Measurements from ENCODE around the gene ZNF770. TPM values are rescaled to one million over a fixed set of nuclear protein-coding genes. Genes with fewer than 3 reads are reported as not detected.

ZNF770 gene
- total and polyA plus RNA-seq, 2 donors from 2014 or later: 13.9 to 52.9 TPM

DNA sequence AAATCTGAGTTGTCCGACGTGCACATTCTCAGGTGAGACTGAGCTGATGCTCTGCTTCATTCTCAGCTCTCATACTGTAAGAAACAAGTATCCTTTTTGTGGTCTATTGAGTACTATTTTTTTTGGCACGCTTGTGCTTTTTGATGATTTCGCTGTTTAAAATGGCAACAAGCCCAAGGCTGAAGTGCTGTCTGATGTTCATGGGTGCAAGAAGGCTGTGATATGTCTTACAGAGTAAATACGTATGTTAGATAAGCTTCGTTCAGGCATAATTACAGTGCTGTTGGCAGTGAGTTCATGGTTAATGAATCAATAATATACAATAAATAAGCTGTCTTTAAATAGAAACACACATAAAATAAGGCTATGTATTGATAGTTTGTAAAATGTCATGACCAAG lies 45.7 kb downstream of the ZNF770 start:
- no peak for TF ChIP-seq CTCF (IDR thresholded peaks at IDR 0.05; ENCODE audit: borderline replicate concordance, extremely low read depth, insufficient read depth)
- no peak overlapping the region for H3K27ac ChIP-seq (ENCODE audit: low read depth in 2 of 2, low read length in 2 of 2)
- H3K27me3 ChIP-seq (ENCODE audit: control insufficient read depth, insufficient read depth, low read length): no peaks in the 10 kb centered on the region
- no peaks in the 10 kb centered on the region for H3K4me1 ChIP-seq (ENCODE audit: control insufficient read depth in 2 of 3, insufficient read depth in 2 of 3, low read depth in 1 of 3, low read length in 3 of 3)
- FAIRE-seq (no peak), DNase-seq (peak in 2 of 5 donors; percentile 21 to 50)
- intact Hi-C loops (cut with DNase I): no loop called here
- H3K9me3 ChIP-seq (ENCODE audit: control insufficient read depth in 2 of 3, insufficient read depth in 1 of 3, low read length in 3 of 3): no peaks in the 10 kb centered on the region
- no peak overlapping the region for H3K4me3 ChIP-seq (ENCODE audit: low read length in 3 of 3)
- no peak overlapping the region for H3K9ac ChIP-seq (ENCODE audit: low read length in 3 of 3)
- peaks cover 5 to 15% (median 11%) of the 10 kb centered on the region in 3 donors for H3K36me3 ChIP-seq (ENCODE audit: control insufficient read depth in 2 of 3, insufficient read depth in 3 of 3, low read length in 3 of 3)

- no peaks in the 10 kb centered on the region for H3K4me1 ChIP-seq (ENCODE audit: control insufficient read depth in 2 of 3, insufficient read depth in 2 of 3, low read depth in 1 of 3, low read length in 3 of 3)
- no peaks in the 10 kb centered on the region for H3K9me3 ChIP-seq (ENCODE audit: control insufficient read depth in 2 of 3, insufficient read depth in 1 of 3, low read length in 3 of 3)
- H3K36me3 ChIP-seq (ENCODE audit: control insufficient read depth in 2 of 3, insufficient read depth in 3 of 3, low read length in 3 of 3): peaks cover 5 to 15% (median 11%) of the 10 kb centered on the region in 3 donors
- H3K27ac ChIP-seq (ENCODE audit: low read depth in 2 of 2, low read length in 2 of 2): no peak overlapping the region
- TF ChIP-seq CTCF (IDR thresholded peaks at IDR 0.05; ENCODE audit: borderline replicate concordance, extremely low read depth, insufficient read depth): no peak
- no peaks in the 10 kb centered on the region for H3K27me3 ChIP-seq (ENCODE audit: control insufficient read depth, insufficient read depth, low read length)
- intact Hi-C loops (cut with DNase I): no loop called here
- H3K4me3 ChIP-seq (ENCODE audit: low read length in 3 of 3): no peak overlapping the region
- FAIRE-seq (no peak), DNase-seq (peak in 1 of 5 donors; percentile 13)
- no peak overlapping the region for H3K9ac ChIP-seq (ENCODE audit: low read length in 3 of 3)
Measured at GRCh38 chr15:34941831-34942230, 46.3 kb downstream of the ZNF770 start.

- peak; percentile 76 for FAIRE-seq
- H3K4me3 ChIP-seq (ENCODE audit: low read length in 3 of 3): no peak overlapping the region
- no peaks in the 10 kb centered on the region for H3K27me3 ChIP-seq (ENCODE audit: control insufficient read depth, insufficient read depth, low read length)
- intact Hi-C loops (cut with DNase I): no loop called here
- H3K36me3 ChIP-seq (ENCODE audit: control insufficient read depth in 2 of 3, insufficient read depth in 3 of 3, low read length in 3 of 3): peaks cover 5 to 15% (median 11%) of the 10 kb centered on the region in 3 donors
- H3K9me3 ChIP-seq (ENCODE audit: control insufficient read depth in 2 of 3, insufficient read depth in 1 of 3, low read length in 3 of 3): no peaks in the 10 kb centered on the region
- DNase-seq: no peak
- H3K9ac ChIP-seq (ENCODE audit: low read length in 3 of 3): no peak overlapping the region
- no peaks in the 10 kb centered on the region for H3K4me1 ChIP-seq (ENCODE audit: control insufficient read depth in 2 of 3, insufficient read depth in 2 of 3, low read depth in 1 of 3, low read length in 3 of 3)
- H3K27ac ChIP-seq (ENCODE audit: low read depth in 2 of 2, low read length in 2 of 2): no peak overlapping the region
- no peak for TF ChIP-seq CTCF (IDR thresholded peaks at IDR 0.05; ENCODE audit: borderline replicate concordance, extremely low read depth, insufficient read depth)
Measured at GRCh38 chr15:34941185-34941698, 46.8 kb downstream of the ZNF770 start.
